Ishikawa (cell line): ENCODE data around the gene PARD3B.

Experiments
- CREB1 ChIP-seq: IDR thresholded peaks from 2 replicates; pipeline ENCODE4 v1.6.1; 2012; ENCODE audit warnings: low read depth
- EP300 ChIP-seq: IDR thresholded peaks from 2 replicates; pipeline ENCODE4 v1.6.1; 2012; ENCODE audit warnings: borderline replicate concordance
- NFIC ChIP-seq: IDR thresholded peaks from 2 replicates; pipeline ENCODE4 v1.6.1; 2012
- RAD21 ChIP-seq: IDR thresholded peaks from 2 replicates; pipeline ENCODE4 v1.6.1; 2012; ENCODE audit warnings: low read depth
- REST ChIP-seq: IDR thresholded peaks from 2 replicates; pipeline ENCODE4 v1.6.1; 2012; ENCODE audit warnings: low read depth, mild to moderate bottlenecking
- TAF1 ChIP-seq: IDR thresholded peaks from 2 replicates; pipeline ENCODE4 v1.6.1; 2012; ENCODE audit warnings: low read depth, mild to moderate bottlenecking
- TEAD4 ChIP-seq: IDR thresholded peaks from 2 replicates; pipeline ENCODE4 v1.6.1; 2012
- ZBTB7A ChIP-seq: IDR thresholded peaks from 2 replicates; pipeline ENCODE4 v1.6.1; 2012; ENCODE audit warnings: low read depth

GRCh38 chr2:205284334-205284733 lies 739.1 kb downstream of the PARD3B start:
- TF ChIP-seq NFIC = no peak
- no peak for TF ChIP-seq TAF1
- no peak for TF ChIP-seq RAD21
- TF ChIP-seq EP300 = no peak
- no peak for TF ChIP-seq ZBTB7A
- TF ChIP-seq REST = no peak
- TF ChIP-seq CREB1 = no peak
- no peak for TF ChIP-seq TEAD4
